ENCODE measurements around the gene ASCC2. TPM values are rescaled to one million over a fixed set of nuclear protein-coding genes. Genes with fewer than 3 reads are reported as not detected.
A peak's percentile ranks its signal among the peaks of the same experiment; 100 is the strongest.
"Not testable (repeated sequence)": the region's sequence is repeated elsewhere in the genome, so short reads cannot be mapped to it uniquely, and the experiment has no call there.

The ASCC2 gene, protein sequence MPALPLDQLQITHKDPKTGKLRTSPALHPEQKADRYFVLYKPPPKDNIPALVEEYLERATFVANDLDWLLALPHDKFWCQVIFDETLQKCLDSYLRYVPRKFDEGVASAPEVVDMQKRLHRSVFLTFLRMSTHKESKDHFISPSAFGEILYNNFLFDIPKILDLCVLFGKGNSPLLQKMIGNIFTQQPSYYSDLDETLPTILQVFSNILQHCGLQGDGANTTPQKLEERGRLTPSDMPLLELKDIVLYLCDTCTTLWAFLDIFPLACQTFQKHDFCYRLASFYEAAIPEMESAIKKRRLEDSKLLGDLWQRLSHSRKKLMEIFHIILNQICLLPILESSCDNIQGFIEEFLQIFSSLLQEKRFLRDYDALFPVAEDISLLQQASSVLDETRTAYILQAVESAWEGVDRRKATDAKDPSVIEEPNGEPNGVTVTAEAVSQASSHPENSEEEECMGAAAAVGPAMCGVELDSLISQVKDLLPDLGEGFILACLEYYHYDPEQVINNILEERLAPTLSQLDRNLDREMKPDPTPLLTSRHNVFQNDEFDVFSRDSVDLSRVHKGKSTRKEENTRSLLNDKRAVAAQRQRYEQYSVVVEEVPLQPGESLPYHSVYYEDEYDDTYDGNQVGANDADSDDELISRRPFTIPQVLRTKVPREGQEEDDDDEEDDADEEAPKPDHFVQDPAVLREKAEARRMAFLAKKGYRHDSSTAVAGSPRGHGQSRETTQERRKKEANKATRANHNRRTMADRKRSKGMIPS
- 15.1 TPM for total RNA-seq

DNA sequence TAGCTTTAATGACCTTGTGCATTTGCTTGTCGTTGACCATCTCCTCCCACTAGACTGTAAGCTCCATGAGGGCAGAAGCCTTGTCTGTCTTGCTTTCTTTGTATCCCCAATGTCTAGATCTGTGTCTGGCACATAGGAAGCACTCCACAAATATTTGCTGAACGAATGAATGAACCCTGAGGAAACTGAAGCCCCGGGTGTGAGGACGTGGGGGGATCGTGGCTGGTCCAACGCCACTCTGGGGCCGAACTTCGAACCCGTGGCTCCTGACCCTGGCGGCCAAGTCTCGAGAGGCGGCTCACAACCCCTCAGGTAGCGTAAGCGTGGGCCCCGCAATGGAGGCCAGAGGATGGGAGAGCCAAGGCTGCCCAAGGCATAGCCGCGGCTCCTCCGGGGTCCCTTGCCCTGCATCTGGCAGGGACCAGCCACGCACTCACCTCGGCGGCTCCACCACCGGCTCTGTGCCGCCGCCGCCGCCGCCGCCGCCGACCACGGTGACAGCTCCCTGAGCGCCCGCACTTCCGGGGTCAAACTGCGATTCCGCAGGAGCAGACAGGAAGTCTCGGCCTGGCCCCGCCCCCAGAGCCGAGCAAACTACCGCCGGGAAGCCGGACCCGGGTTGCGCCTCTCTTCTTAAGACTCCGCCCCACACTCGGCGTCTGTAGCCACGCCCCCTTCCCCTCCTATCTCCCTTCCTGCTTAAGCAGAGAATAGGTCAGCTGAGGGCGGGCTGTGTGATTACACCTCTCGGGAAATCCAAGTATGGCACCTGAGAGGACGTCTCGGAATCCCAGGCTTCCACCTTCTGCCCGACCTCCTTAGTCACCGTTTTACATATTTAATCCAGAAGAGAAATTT lies at the start of gene ASCC2:
TSS of gene ASCC2 (minus strand) at position 534 of the 858 bp plus-strand sequence. CDS start 5,949 bp downstream, outside the sequence.
- peak; percentile 93 to 96 for DNase-seq (ENCODE audit: low spot score in 2 of 2)
- no peak for FAIRE-seq

DNA sequence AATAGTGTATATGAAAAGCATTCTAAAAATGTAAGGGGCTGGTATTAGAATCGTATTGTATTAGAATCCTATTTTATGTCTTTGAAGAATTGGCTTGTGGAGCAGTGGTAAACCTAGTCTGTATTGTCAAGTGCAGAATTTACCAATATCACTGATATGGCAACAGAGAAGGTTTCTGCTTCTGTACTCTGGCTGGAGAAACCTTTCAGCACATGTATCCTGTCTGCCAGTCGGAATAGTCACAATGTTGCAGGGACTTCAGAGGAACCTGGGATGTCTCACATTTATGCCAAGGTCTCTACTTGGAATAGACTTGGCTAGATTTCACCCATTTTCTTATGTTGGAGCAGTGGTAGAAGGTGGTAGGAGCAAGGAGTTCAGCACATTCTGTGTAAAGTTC lies 49.3 kb upstream of the ASCC2 start:
- FAIRE-seq (no peak), DNase-seq (ENCODE audit: low spot score in 2 of 2) (no peak)

DNA sequence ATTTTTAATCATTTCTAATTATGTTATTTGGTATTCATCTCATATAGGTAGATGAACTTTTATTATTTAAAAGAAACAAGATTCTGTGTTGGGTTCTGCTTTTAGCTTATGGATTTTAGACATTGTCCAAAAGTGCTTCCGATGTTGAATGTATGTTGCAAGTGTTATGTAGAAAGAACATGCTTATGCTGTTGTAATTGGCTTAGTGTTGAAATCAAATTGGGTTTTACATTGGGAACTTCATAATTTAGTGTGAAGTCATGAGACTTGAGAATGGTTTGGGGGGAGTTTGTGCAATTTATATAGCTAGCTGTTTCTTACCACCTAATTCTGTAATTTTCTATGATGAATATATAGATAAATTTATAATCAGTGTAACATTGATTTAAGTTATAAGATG lies 48.5 kb upstream of the ASCC2 start:
- FAIRE-seq (no peak), DNase-seq (ENCODE audit: low spot score in 2 of 2) (no peak)

DNA sequence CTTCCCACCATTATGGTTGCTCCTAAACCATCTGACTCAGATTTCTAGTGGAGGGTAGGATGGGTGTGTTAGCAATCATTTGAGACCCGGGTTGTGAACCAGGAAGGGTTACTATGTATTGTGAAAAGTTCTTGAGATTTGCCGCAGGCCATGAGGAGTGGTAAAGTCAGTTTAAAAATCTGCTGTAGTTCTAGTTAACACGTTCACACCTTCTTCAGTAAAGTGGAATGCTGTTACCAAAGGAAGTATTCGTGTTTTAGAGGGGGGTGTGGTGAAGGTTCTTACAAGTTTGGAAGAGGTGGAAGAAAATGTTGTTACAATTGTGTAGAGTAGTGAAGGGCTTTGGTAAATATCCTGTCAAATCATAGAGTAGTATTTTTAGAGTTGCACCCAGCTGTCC lies 47.5 kb upstream of the ASCC2 start:
- FAIRE-seq = no peak

DNA sequence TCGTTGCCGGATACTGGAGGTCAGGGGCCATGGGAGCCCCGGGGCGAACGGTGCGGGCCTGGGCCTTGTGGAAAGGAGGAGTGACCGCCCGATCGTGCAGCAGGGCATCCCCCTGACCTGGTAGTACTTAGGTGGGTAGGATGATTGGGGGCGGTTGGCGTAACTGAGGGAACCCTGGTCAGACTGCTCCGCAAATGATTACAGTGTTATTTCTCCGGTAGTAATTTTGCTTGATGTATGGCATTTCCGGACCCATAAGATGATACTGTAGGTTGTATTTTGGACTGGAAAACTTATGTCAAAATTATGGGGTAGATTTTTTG lies 45.7 kb upstream of the ASCC2 start:
- FAIRE-seq (no peak), DNase-seq (ENCODE audit: low spot score in 2 of 2) (no peak)

More for the DNA sequence above, 47.5 kb upstream of the ASCC2 start:
- no peak for DNase-seq (ENCODE audit: low spot score in 2 of 2)

DNA sequence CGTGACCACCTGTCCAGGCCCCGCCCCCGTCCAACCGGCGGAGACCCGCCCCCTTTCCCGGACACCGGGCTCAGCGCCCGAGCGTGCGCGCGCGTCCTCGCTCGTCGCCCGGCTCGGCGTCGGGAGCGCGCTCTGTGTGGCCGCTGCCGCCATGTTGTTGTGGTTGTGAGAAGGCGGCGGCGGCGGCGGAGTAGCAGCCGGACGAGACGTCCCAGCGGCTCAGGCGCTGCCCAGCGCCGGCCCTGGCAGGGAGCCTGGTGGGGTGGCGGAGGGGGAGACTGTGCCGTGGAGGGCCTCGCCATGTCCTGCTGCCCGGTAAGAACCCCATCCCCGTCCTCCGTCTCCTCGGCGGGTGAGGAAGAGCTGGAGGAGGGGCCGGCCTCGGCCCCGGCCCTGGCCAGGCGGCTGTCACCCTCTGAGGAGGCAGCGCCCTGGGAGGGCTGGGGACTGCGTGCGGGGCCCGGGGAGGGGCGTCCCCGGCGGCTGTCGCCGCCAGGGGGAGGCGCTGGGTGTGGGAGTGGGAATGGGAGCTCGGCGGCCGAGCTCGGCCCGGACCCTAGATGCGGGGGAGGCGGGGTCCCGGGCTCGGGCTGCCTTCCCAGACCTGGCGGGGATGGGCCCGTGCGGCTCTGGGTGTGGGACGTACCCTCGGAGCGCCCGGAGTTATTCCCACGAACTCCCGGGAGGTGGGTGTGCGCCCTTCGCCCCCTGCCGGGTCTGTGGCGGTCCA lies 45.1 kb upstream of the ASCC2 start, which contains the start of gene MTMR3:
TSS of gene MTMR3 (plus strand) at position 130 of the 730 bp plus-strand sequence. CDS start 87,886 bp downstream, outside the sequence.
- DNase-seq (ENCODE audit: low spot score in 2 of 2) (peak; percentile 70 to 77), FAIRE-seq (no peak)

DNA sequence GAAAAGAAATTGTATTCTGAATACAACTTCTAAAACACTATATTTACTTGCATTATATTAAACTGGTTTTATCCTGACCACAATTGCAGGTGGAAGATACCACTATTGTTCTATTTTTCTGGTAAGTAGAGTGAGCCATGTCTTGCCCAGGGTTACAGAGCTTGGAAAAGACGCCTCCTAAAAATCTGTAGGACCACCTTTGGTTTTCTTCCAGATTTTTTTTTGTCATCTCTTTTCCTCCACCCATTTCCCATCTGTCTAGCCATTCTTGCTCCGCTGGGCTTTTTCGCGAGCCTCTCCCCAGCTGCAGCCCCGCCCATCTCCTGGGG lies 44.6 kb upstream of the ASCC2 start:
- DNase-seq (ENCODE audit: low spot score in 2 of 2) (no peak), FAIRE-seq (no peak)

DNA sequence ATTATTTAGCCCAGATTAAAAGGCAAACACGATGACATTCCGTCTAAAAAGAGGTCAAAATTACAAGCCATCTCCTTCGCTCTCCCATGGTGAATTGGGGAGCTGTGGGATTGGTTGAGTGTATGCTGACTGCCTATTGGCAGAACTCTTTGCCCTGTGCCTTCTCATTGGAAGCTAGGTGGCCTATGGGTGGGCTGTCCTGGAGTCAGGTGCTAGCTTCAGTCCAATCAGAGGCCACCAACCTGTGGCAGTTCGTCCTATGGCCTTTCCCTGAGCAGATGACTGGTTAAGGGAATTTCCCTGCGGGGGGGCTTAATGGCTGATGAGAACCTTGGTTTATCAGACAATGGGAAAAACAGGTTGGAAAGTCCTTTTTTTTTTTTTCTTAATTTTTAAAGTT lies 41.7 kb upstream of the ASCC2 start:
- FAIRE-seq (no peak), DNase-seq (ENCODE audit: low spot score in 2 of 2) (no peak)

DNA sequence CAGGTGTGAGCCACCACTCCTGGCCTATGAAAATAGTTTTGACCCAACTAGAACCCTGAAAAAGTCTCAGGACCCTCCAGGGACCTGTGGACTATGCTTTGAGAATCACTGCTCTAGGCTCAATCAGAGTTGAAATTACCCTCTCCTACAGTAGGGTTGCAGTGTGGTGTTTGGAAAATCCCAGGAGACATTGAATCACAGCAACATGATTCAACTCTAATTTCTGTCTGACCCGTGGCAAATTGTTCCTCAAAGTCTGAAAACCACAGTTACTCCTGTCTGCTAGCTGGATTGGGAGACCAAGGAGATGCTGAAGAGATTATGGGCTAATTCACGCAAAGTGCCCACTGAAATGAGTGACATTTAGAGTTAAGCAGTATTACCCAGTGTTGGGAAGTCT lies 39.5 kb upstream of the ASCC2 start:
- no peak for FAIRE-seq
- no peak for DNase-seq (ENCODE audit: low spot score in 2 of 2)

DNA sequence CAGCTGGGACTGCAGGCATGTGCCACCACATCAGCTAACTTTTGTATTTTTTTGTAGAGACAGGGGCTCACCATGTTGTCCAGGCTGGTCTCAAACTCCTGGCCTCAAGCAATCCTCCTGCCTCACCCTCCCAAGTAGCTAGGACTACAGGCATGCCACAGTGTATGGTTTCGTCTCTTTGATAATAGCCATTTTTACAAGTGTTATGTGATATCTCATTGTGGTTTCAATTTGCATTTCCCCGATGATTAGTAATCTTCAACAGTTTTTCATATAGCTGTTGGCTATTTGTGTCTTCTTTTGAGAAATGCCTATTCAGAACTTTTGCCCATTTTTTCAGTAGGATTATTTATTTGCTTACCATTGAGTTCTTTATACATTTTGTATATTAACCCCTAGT lies 35.9 kb upstream of the ASCC2 start:
- FAIRE-seq (no peak), DNase-seq (ENCODE audit: low spot score in 2 of 2) (no peak)

DNA sequence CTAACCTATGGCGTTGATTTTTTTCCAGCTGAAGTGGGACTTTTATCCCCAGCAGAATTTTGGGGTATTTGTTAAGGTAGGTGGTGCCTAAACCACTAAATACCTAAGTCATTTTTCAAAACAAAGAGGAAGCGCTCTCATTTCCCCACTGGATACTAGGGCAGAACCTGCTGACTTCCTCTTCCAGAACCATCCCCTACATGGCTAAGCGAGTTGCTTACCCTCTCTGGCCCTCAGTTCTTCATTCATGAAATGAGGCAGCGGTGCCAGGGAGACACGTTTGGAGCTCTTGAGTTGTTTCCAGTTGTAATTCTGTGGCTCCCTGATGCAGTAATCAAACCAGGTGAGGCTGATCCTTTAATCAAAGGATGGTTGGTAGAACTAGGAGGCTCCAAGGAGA lies 34.9 kb upstream of the ASCC2 start:
- FAIRE-seq (no peak), DNase-seq (ENCODE audit: low spot score in 2 of 2) (no peak)

DNA sequence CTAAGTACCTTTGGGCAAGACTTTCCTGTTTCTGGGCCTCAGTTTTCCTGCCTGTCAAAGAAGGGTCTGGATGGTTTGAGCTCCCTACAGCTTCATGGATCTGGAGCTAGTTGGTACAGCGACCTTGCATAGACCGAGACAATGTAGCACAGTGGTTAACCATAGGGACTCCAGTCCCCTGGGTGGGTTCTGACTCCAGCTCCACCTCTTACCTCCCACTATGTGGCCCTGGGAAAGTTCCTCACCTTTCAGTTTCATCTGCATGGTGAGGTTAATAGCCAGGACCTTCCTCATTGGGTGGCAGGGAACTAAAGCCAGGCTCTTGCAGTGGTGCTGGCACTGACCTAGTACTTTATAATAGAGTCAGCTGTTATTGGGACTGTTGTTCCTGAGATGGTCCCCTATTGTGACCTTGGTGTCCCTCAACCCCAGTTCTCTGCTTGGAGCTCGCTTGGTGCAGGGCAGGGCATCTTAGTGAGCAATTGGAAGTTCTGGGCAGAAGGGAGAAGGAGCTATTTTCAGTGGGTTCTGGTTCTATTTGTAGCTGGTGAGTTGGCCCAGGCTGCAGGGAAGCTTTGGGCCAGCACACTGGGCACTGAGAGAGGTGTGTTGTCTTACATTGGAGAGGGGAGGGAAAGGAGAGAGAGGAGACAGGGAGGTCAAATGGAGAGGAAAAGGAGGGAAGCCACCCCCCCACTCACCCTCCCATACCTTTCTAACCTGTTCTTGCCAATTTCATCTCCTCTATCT lies 34.2 kb upstream of the ASCC2 start:
- FAIRE-seq (no peak), DNase-seq (ENCODE audit: low spot score in 2 of 2) (no peak)

DNA sequence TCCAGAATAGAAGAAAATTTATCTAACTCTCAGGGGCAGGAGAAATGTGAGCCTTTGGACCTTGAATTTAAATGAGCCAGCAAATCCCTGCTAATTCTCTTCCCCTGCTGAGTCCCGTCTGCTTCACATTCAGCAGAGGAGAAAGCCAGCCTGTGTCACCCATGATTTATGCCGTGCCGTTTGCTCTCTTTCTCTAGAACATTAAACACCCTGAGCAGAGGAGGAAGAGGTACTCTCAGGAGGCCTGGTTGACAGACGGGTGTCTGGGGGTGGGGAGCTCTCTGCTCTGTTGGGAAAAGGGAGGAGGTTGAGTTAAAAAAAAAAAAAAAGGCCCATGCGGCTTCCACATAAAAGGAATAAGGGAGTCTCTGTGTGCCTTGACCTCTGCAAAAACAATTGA lies 33.6 kb upstream of the ASCC2 start:
- FAIRE-seq (no peak), DNase-seq (ENCODE audit: low spot score in 2 of 2) (no peak)

DNA sequence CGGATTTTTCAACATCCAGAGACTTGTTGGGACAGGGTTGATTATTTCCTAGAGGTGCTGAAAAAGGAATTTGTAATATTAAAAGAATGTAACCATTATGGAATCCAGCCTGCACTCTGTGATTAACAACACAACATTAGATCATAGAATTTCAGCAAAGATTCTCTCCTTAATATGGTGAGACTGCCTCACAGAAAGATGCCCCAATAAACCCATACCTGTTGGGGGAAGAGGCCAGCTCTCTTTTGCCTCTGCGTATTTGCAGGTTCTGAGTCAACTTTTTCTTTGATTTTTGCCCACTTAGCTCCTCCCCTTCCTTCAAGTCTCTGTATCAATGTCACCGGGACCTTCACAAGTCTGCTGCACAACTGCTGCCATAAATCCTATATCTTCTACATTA lies 32.5 kb upstream of the ASCC2 start:
- FAIRE-seq (no peak), DNase-seq (ENCODE audit: low spot score in 2 of 2) (no peak)

DNA sequence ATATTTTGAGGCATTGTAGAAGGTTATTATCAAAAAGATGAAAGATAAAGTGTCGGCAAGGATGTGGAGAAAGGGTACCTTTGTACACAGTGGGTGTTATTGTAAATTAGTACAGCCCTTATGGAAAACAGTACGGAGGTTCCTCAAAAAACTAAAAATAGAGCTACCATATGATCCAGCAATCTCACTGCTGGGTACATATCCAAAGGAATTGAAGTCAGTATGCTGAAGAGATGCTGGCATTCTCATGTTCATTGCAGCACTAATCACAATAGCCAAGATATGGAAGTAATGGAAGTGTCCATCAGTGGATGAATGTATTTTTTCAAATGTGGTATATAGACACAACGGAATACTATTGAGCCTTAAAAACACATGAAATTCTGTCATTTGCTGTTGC lies 29.8 kb upstream of the ASCC2 start:
- FAIRE-seq = no peak
- no peak for DNase-seq (ENCODE audit: low spot score in 2 of 2)

DNA sequence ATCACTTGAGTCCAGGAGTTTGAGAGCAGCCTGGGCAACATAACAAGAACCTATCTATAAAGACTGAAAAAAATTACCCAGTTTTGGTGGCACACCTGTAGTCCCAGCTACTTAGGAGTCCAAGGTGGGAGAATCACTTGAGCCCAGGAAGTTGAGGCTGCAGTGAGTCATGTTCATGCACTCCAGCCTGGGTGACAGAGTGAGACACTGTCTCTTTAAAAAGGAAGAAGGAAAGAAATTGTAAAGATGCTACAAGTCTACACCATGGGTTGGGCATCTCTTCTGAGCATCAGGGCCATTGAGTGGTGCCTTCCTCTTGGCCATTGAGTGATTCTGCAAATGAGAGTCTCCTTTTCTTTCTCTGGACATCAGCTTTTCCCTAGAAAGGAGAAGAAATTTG lies 29.2 kb upstream of the ASCC2 start:
- FAIRE-seq (no peak), DNase-seq (ENCODE audit: low spot score in 2 of 2) (no peak)

DNA sequence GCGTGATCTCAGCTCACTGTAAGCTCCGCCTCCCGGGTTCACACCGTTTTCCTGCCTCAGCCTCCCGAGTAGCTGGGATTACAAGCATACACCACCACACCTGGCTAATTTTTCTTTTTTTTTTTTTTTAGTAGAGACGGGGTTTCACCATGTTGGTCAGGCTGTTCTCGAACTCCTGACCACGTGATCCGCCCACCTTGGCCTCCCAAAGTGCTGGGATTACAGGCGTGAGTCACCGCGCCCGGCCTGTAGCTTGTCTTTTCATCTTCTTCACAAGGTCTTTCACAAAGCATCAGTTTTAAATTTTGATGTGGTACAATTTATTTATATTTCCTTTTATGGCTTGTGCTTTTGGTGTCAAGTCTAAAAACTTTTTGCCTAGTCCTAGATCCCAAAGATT lies 27.5 kb upstream of the ASCC2 start:
- FAIRE-seq; DNase-seq (ENCODE audit: low spot score in 2 of 2): not testable (repeated sequence)

DNA sequence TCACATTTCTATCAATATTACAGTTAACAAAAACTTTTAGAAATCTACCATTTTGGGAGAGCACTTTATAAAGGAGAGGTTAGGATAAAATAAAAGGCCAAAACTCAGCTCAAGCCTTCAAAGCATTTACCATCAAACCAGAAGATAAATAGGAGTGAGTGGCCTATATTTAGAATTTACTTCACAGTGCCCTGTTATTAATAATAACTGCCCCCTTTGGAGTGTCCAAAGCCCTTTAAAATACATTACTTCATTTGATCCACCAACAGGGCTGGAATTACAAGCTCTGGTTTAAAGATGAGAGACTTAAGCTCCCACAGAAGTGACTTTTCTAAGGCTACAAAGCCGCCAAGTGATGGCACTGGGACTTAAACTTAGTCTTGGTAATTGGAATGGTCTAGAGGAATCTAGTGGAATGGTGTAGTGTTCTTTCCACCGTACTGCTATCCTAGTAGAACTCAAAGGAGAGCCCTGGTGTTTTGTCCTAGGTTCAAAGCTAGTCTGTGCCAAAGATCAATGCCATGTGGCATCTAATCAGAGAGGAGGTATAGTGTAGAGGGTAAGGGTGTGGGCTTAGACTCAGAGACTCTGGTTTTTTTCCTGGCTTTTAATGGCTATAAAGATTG lies 23.7 kb upstream of the ASCC2 start:
- no peak for DNase-seq (ENCODE audit: low spot score in 2 of 2)
- no peak for FAIRE-seq

Data from frontal cortex (tissue), 4 donors.